ENCODE measurements around the gene SGIP1.

DNA sequence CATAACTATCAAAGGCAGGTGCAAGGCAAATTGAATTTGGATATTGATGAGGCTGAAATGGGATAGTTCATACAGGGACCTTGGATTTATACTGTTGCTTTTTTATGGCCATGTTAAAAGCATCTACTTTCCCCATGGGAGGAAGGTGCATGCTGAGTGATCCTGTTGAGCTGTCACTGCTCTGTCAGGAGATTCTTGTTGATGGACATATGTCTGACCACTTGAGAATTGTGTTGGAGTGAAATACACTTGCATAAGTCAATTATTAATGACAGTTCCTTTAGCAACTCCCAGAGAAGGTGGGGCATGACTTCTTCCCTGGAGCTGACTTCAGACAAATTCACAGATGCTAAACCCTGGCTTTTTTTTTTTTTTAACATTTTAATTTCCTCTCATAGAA lies 159.9 kb downstream of the SGIP1 start:
- TF ChIP-seq TAF1 (IDR thresholded peaks at IDR 0.05; ENCODE audit: low read depth, low read length) (no peak), POLR2A (IDR thresholded peaks at IDR 0.05; ENCODE audit: control extremely low read depth in 1 of 2, low read depth in 2 of 2, low read length in 2 of 2) (no peak), RFX5 (IDR thresholded peaks at IDR 0.05; ENCODE audit: borderline replicate concordance, low read depth, low read length) (no peak), TAF7 (optimal IDR thresholded peaks at IDR 0.05; ENCODE audit: borderline replicate concordance, low read depth, low read length) (no peak), ZNF274 (IDR thresholded peaks at IDR 0.05; ENCODE audit: borderline replicate concordance, extremely low read depth, low read length) (no peak), MAX (IDR thresholded peaks at IDR 0.05) (no peak), SRF (IDR thresholded peaks at IDR 0.05; ENCODE audit: low read depth, low read length) (no peak), POLR2AphosphoS5 (IDR thresholded peaks at IDR 0.05; ENCODE audit: low read depth, low read length) (no peak), CEBPB (IDR thresholded peaks at IDR 0.05; ENCODE audit: low read depth, low read length) (no peak)
- TF ChIP-seq, protein P1, sequence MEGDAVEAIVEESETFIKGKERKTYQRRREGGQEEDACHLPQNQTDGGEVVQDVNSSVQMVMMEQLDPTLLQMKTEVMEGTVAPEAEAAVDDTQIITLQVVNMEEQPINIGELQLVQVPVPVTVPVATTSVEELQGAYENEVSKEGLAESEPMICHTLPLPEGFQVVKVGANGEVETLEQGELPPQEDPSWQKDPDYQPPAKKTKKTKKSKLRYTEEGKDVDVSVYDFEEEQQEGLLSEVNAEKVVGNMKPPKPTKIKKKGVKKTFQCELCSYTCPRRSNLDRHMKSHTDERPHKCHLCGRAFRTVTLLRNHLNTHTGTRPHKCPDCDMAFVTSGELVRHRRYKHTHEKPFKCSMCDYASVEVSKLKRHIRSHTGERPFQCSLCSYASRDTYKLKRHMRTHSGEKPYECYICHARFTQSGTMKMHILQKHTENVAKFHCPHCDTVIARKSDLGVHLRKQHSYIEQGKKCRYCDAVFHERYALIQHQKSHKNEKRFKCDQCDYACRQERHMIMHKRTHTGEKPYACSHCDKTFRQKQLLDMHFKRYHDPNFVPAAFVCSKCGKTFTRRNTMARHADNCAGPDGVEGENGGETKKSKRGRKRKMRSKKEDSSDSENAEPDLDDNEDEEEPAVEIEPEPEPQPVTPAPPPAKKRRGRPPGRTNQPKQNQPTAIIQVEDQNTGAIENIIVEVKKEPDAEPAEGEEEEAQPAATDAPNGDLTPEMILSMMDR (IDR thresholded peaks at IDR 0.05; ENCODE audit: control extremely low read depth in 1 of 3, insufficient read depth in 1 of 3, low read depth in 1 of 3, low read length in 3 of 3) = no peak
